ENCODE data around the gene COX7B2.

GRCh38 chr4:46953564-46953963 is 44.5 kb upstream of the COX7B2 start:
- TF ChIP-seq POLR2A (IDR thresholded peaks at IDR 0.05), result no peak
- TF ChIP-seq CTCF (IDR thresholded peaks at IDR 0.05), result no peak
- TF ChIP-seq EP300 (IDR thresholded peaks at IDR 0.05), result no peak

All from tibial nerve (tissue), 4 donors.